Activated T-helper 1 cell treated with anti-CD3 and anti-CD28 coated beads, Interleukin-12 subunit alpha, Interleukin-12 subunit beta, Interleukin-2, Interleukin-4 antibody, amounts not matched to agents 30 ng/mL and 10 ng/mL and 1 ng/mL, durations not matched to agents 14 hours and 24 hours and 36 hours (primary cell): ENCODE measurements around the gene NLGN1. TPM values are rescaled to one million over a fixed set of nuclear protein-coding genes. Genes with fewer than 3 reads are reported as not detected.

Source experiments
- DNase-seq: peaks from one replicate; pipeline ENCODE4 v3.0.0; 2021; ENCODE audit warnings: low spot score
- H3K27ac Mint-ChIP-seq: one replicate; pipeline ENCODE4 v1.8.0; 2021; ENCODE audit warnings: mild to moderate bottlenecking, mixed read lengths
- H3K27me3 Mint-ChIP-seq: one replicate; pipeline ENCODE4 v1.8.0; 2022; ENCODE audit warnings: mild to moderate bottlenecking, moderate library complexity, mixed read lengths; ENCODE audit not compliant: insufficient read depth
- H3K36me3 Mint-ChIP-seq: one replicate; pipeline ENCODE4 v1.8.0; 2021; ENCODE audit warnings: low read depth, mixed read lengths
- H3K4me1 Mint-ChIP-seq: one replicate; pipeline ENCODE4 v1.8.0; 2021; ENCODE audit warnings: low read depth, mixed read lengths
- H3K4me3 Mint-ChIP-seq: one replicate; pipeline ENCODE4 v1.8.0; 2021; ENCODE audit warnings: mild to moderate bottlenecking, moderate library complexity, mixed read lengths
- H3K9me3 Mint-ChIP-seq: one replicate; pipeline ENCODE4 v1.8.0; 2021; ENCODE audit warnings: mixed read lengths
- intact Hi-C: fragments of 100-400 bp; cut with micrococcal nuclease; formaldehyde crosslinking; loops from one replicate; pipeline ENCODE4 v1.15.1; 2024
- total RNA-seq: library from RNA; stranded (reverse); gene quantifications from 2 replicates; pipeline ENCODE4 v1.2.3, GENCODE V29; 2022

The NLGN1 gene
- total RNA-seq, 1 donor from 2014 or later = not detected

DNA sequence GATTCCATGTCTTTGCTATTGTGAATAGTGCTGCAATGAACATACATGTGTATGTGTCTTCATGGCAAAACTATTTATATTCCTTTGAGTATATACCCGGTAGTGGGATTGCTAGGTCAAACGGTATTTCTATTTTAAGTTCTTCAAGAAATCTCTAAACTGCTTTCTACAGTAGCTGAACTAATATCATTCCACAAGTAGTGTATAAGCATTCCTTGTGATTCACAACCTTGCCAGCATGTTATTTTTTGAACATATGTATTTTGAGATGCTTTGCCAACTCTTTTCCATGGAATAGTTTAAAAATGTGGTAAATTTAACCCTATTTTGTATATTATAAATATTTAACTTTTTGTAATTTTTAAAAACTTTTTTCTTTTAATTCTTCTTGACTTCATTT is 868.9 kb downstream of the NLGN1 start:
- Mint-ChIP-seq H3K27ac (no peak overlapping the region), H3K4me3 (no peak overlapping the region), H3K4me1 (no peaks in the 10 kb centered on the region), H3K36me3 (no peaks in the 10 kb centered on the region), H3K27me3 (no peaks in the 10 kb centered on the region), H3K9me3 (no peaks in the 10 kb centered on the region)
- intact Hi-C loops = no loop called here
- no peak for DNase-seq

GRCh38 chr3:174268061-174268460 is 870.5 kb downstream of the NLGN1 start:
- Mint-ChIP-seq H3K36me3 (no peaks in the 10 kb centered on the region), H3K27ac (no peak overlapping the region), H3K27me3 (no peaks in the 10 kb centered on the region), H3K9me3 (no peaks in the 10 kb centered on the region), H3K4me3 (no peak overlapping the region), H3K4me1 (no peaks in the 10 kb centered on the region)
- no peak for DNase-seq
- intact Hi-C loops = no loop called here

GRCh38 chr3:174268586-174268985 is 871.0 kb downstream of the NLGN1 start:
- no peak for DNase-seq
- no peaks in the 10 kb centered on the region for H3K36me3 Mint-ChIP-seq
- H3K4me3 Mint-ChIP-seq = no peak overlapping the region
- no peaks in the 10 kb centered on the region for H3K27me3 Mint-ChIP-seq
- H3K27ac Mint-ChIP-seq = no peak overlapping the region
- H3K4me1 Mint-ChIP-seq = no peaks in the 10 kb centered on the region
- intact Hi-C loops = no loop called here
- H3K9me3 Mint-ChIP-seq = no peaks in the 10 kb centered on the region

DNA sequence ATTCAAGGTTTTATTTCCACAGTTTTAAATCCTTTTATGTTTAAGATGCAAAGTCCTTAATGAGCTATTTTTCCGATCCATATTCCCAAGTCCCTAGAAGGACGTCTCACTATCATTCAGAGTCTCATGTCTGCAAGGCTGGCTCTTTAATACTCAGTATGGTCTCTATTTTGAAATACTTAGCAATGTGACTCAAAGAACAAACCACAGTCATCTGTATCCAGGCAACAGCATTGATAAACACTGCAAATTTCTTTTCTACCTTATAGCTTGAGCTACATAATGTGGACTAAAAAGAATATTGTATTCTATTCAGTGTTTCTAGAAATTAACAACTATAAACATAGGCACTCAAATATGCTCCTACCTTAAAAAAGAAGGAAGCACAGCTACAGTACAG is 873.3 kb downstream of the NLGN1 start:
- no peak for DNase-seq
- H3K27ac Mint-ChIP-seq = no peak overlapping the region
- H3K27me3 Mint-ChIP-seq = no peaks in the 10 kb centered on the region
- intact Hi-C loops = no loop called here
- no peaks in the 10 kb centered on the region for H3K9me3 Mint-ChIP-seq
- no peak overlapping the region for H3K4me3 Mint-ChIP-seq
- no peaks in the 10 kb centered on the region for H3K4me1 Mint-ChIP-seq
- H3K36me3 Mint-ChIP-seq = no peaks in the 10 kb centered on the region

- H3K9me3 Mint-ChIP-seq = no peaks in the 10 kb centered on the region
- no peak overlapping the region for H3K4me3 Mint-ChIP-seq
- H3K4me1 Mint-ChIP-seq = no peaks in the 10 kb centered on the region
- H3K36me3 Mint-ChIP-seq = no peaks in the 10 kb centered on the region
- intact Hi-C loops = no loop called here
- no peak overlapping the region for H3K27ac Mint-ChIP-seq
- no peaks in the 10 kb centered on the region for H3K27me3 Mint-ChIP-seq
- no peak for DNase-seq
Observed at GRCh38 chr3:174275336-174275735, 877.8 kb downstream of the NLGN1 start.

GRCh38 chr3:174276826-174277225 is 879.3 kb downstream of the NLGN1 start:
- intact Hi-C loops = no loop called here
- DNase-seq = no peak
- no peaks in the 10 kb centered on the region for H3K9me3 Mint-ChIP-seq
- no peak overlapping the region for H3K4me3 Mint-ChIP-seq
- no peaks in the 10 kb centered on the region for H3K4me1 Mint-ChIP-seq
- no peaks in the 10 kb centered on the region for H3K36me3 Mint-ChIP-seq
- no peak overlapping the region for H3K27ac Mint-ChIP-seq
- no peaks in the 10 kb centered on the region for H3K27me3 Mint-ChIP-seq

DNA sequence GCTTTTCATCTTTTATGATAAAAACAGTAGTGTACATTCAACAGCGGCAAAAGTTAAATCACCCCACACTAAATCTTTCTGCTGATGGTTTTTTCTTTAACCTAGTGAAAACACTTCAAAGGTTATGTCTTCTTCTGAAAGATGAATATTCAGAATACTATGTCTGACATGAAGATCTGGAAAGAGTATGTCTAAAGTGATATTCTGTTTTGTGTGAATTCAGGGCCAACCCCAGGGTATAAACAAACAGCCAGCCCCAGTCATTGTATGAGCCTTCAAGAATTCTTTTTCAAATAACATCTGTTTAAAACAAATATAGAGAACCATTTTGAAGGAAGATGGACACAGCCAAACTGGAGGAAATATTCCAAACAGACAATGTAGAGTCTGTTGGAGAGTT is 880.5 kb downstream of the NLGN1 start:
- no peak for DNase-seq
- Mint-ChIP-seq H3K27ac (no peak overlapping the region), H3K9me3 (no peaks in the 10 kb centered on the region), H3K36me3 (no peaks in the 10 kb centered on the region), H3K27me3 (no peaks in the 10 kb centered on the region), H3K4me1 (no peaks in the 10 kb centered on the region), H3K4me3 (no peak overlapping the region)
- intact Hi-C loops = no loop called here

DNA sequence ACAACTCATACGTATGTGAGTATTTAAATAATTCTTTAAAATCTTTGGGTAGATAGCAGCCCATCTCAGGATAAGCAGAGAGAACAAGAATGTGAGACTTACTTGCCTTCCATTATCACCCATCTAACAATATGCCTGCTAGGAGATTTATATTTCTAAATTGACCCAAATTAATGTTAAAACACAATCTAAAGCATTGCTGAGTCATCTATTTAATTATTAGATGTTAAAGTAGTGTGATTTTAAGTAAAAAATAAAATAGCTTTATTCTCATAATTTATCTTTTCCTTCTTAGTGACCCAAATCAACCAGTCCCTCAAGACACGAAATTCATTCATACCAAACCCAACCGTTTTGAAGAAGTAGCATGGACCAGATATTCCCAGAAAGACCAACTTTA is 882.6 kb downstream of the NLGN1 start:
- H3K4me1 Mint-ChIP-seq = no peaks in the 10 kb centered on the region
- H3K27me3 Mint-ChIP-seq = no peaks in the 10 kb centered on the region
- H3K9me3 Mint-ChIP-seq = no peaks in the 10 kb centered on the region
- H3K36me3 Mint-ChIP-seq = no peaks in the 10 kb centered on the region
- no peak overlapping the region for H3K27ac Mint-ChIP-seq
- no peak overlapping the region for H3K4me3 Mint-ChIP-seq
- DNase-seq = no peak
- intact Hi-C loops = no loop called here

DNA sequence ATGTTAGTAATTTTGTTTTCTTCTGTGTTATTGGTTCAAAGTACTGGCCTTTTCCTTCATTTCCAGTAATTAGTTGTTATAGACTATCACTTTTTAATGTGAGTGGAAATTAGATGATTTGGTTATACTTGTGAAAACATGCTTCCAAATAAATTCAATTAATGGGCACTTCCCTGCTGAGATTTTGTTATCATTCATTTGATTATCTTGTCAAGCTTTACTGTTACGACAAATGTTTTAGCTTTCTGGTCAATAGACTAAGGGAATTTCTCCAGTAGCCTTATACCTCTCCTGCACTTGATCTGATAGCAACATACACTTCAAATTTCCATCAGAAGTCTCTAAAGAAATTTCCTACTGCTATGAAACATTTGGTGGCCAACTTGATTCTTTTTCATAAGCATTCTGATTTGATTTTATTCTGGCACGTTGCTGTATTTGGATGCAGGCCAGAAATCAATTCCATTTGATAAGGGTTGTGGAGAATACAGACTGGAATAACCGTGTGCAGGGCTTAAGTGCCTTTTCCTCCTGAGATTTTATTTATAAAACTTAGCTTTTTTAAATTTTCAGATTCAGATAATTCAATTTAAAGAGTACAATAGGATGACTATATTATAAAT is 887.8 kb downstream of the NLGN1 start:
- no peak for DNase-seq
- Mint-ChIP-seq H3K36me3 (no peaks in the 10 kb centered on the region), H3K27me3 (no peaks in the 10 kb centered on the region), H3K27ac (no peak overlapping the region), H3K4me1 (no peaks in the 10 kb centered on the region), H3K9me3 (no peaks in the 10 kb centered on the region), H3K4me3 (no peak overlapping the region)
- intact Hi-C loops = no loop called here

GRCh38 chr3:174287705-174288104 is 890.2 kb downstream of the NLGN1 start:
- no peak for DNase-seq
- H3K4me1 Mint-ChIP-seq = no peaks in the 10 kb centered on the region
- H3K27ac Mint-ChIP-seq = no peak overlapping the region
- H3K4me3 Mint-ChIP-seq = no peak overlapping the region
- no peaks in the 10 kb centered on the region for H3K9me3 Mint-ChIP-seq
- H3K27me3 Mint-ChIP-seq = no peaks in the 10 kb centered on the region
- intact Hi-C loops = no loop called here
- H3K36me3 Mint-ChIP-seq = no peaks in the 10 kb centered on the region

- no peaks in the 10 kb centered on the region for H3K4me1 Mint-ChIP-seq
- H3K27ac Mint-ChIP-seq = no peak overlapping the region
- no peak overlapping the region for H3K4me3 Mint-ChIP-seq
- no peaks in the 10 kb centered on the region for H3K36me3 Mint-ChIP-seq
- H3K27me3 Mint-ChIP-seq = no peaks in the 10 kb centered on the region
- no peaks in the 10 kb centered on the region for H3K9me3 Mint-ChIP-seq
- intact Hi-C loops = no loop called here
- no peak for DNase-seq
Observed at GRCh38 chr3:174294616-174295015, 897.1 kb downstream of the NLGN1 start.

DNA sequence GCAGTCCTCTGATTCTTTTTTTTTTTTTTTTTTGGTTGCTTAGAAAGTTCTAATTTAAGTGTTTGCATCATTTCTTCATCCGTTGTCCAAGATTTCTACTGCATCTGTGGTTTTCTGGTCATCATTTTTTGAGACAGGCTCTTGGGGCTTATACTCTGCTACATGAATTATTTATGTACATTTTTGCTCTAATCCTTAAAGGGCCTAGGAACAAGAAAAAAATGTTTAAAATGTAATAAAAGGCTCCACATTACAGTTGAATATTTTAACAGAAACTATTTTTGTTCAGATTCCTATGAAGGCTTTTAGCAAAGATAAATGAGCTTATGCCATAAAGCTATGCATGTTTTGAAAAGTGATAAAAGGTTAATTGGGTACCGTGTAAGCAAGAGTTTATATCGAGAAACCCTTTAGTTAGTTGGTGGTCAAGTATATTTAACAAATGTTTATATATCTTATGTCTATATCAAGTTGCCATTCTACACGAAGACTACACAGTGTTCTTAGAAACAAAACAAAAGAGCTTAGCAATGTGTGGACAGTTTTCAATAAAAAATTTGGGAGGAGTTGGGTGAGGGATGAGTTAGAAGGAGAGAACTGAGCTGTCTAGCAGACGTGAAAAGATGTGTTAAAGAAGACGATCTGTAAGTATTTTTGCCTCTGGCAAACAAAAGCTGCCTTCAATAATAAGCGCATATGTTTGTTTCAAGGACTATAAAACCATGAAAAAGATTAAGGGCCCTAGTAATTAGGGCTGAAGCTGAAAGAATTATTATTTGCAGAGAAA is 898.0 kb downstream of the NLGN1 start:
- Mint-ChIP-seq H3K27ac (no peak overlapping the region), H3K4me3 (no peak overlapping the region), H3K27me3 (no peaks in the 10 kb centered on the region), H3K4me1 (no peaks in the 10 kb centered on the region), H3K9me3 (no peaks in the 10 kb centered on the region), H3K36me3 (no peaks in the 10 kb centered on the region)
- no peak for DNase-seq
- intact Hi-C loops = no loop called here

- Mint-ChIP-seq H3K9me3 (no peaks in the 10 kb centered on the region), H3K27ac (no peak overlapping the region), H3K4me1 (no peaks in the 10 kb centered on the region), H3K4me3 (no peak overlapping the region), H3K27me3 (no peaks in the 10 kb centered on the region), H3K36me3 (no peaks in the 10 kb centered on the region)
- no peak for DNase-seq
- intact Hi-C loops = no loop called here
Observed at GRCh38 chr3:174302746-174303315, 905.3 kb downstream of the NLGN1 start.
